GM12878 (cell line): ENCODE results near the gene C2.

Experiments used
- CEBPZ ChIP-seq: fragments of 150-350 bp; IDR thresholded peaks from 2 replicates; pipeline ENCODE4 v1.6.1; 2016; ENCODE audit warnings: low read depth, low read length
- CTCF ChIP-seq, 3 experiments: IDR thresholded peaks in 2 of 3; conservative IDR thresholded peaks in 1 of 3; 2 replicates each; pipeline ENCODE4 v1.5.1; 2011; ENCODE audit warnings: low read depth in 3 of 3, low read length in 3 of 3, mild to moderate bottlenecking in 3 of 3, control low read depth in 2 of 3, moderate library complexity in 2 of 3, inconsistent platforms in 1 of 3, mixed read lengths in 1 of 3; ENCODE audit not compliant: control insufficient read depth in 2 of 3, insufficient read depth in 1 of 3; ENCODE audit errors: extremely low read depth in 1 of 3
- KAT2A ChIP-seq: conservative IDR thresholded peaks from 2 replicates; pipeline ENCODE4 v1.6.1; 2011; ENCODE audit warnings: low read depth, low read length; ENCODE audit not compliant: control insufficient read depth
- MAX ChIP-seq: IDR thresholded peaks from 2 replicates; pipeline ENCODE4 v1.6.1; 2012; ENCODE audit warnings: low read depth, low read length, improper control_type of control experiment
- PML ChIP-seq: IDR thresholded peaks from 2 replicates; pipeline ENCODE4 v1.6.1; 2012; ENCODE audit warnings: low read length, inconsistent platforms
- POLR2AphosphoS5 ChIP-seq: IDR thresholded peaks from 2 replicates; pipeline ENCODE4 v1.6.1; 2011; ENCODE audit warnings: mild to moderate bottlenecking, low read length, inconsistent platforms
- PRDM15 ChIP-seq: fragments of 450-650 bp; formaldehyde crosslinking; IDR thresholded peaks from 2 replicates; pipeline ENCODE4 v1.4.0; 2020; ENCODE audit warnings: mild to moderate bottlenecking, moderate library complexity
- RFX5 ChIP-seq: IDR thresholded peaks from 2 replicates; pipeline ENCODE4 v1.6.1; 2011; ENCODE audit warnings: low read depth, low read length, improper control_type of control experiment
- ZBTB11 ChIP-seq: fragments of 450-650 bp; formaldehyde crosslinking; IDR thresholded peaks from 2 replicates; pipeline ENCODE4 v1.5.0; 2022; ENCODE audit warnings: mild to moderate bottlenecking, missing genetic modification characterization
- ZNF207 ChIP-seq: fragments of 450-650 bp; IDR thresholded peaks from 2 replicates; pipeline ENCODE4 v1.6.1; 2014; ENCODE audit warnings: antibody characterized with exemption, mild to moderate bottlenecking, borderline replicate concordance

GRCh38 chr6:31920811-31921210 lies 6.7 kb upstream of the C2 start:
- TF ChIP-seq RFX5 (no peak), PML (no peak), CTCF (IDR thresholded peaks at IDR 0.05 in 2 of 3, conservative IDR thresholded peaks at IDR 0.05 in 1 of 3; ENCODE audit: control insufficient read depth in 2 of 3, extremely low read depth in 1 of 3, insufficient read depth in 1 of 3, low read depth in 3 of 3, low read length in 3 of 3) (no peak), ZBTB11 (CRISPR knock-in tag) (no peak), CEBPZ (no peak), PRDM15 (CRISPR knock-in tag) (no peak), MAX (no peak), POLR2AphosphoS5 (no peak), KAT2A (no peak), ZNF207 (no peak)
